ENCODE data around the gene CENPP.

CENPP gene

GRCh38 chr9:92405818-92406217, 80.1 kb downstream of the CENPP start:
- TF ChIP-seq GATA3 (IDR thresholded peaks at IDR 0.05; ENCODE audit: low read depth, low read length) = no peak

- TF ChIP-seq GATA3 (IDR thresholded peaks at IDR 0.05; ENCODE audit: low read depth, low read length) = no peak
- no peak for TF ChIP-seq GATA2 (IDR thresholded peaks at IDR 0.05; ENCODE audit: low read depth, low read length)
These were observed 80.7 kb downstream of the CENPP start for GRCh38 chr9:92406477-92406876.

DNA sequence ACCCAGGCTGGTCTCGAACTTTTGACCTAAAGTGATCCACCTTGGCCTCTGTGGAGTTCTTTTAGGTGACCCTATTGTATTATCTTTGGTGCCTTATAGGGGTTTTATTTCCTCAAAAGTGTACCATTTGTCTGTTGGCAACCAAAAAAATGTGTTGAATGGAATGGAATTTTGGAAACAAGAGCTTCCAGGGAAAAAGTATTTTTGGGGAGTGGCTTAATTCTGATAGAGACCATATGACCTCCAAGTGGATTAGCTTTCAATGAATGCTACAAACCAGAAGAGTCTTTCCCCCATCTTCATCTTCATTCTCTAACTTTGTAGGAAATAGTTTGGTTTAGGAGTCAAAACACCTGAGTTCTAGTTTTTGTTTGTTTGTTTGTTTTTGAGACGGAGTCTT, 82.1 kb downstream of the CENPP start:
- TF ChIP-seq GATA2 (IDR thresholded peaks at IDR 0.05; ENCODE audit: low read depth, low read length) (no peak), GATA3 (IDR thresholded peaks at IDR 0.05; ENCODE audit: low read depth, low read length) (no peak)

- no peak for TF ChIP-seq GATA2 (IDR thresholded peaks at IDR 0.05; ENCODE audit: low read depth, low read length)
- TF ChIP-seq GATA3 (IDR thresholded peaks at IDR 0.05; ENCODE audit: low read depth, low read length) = no peak
These were observed 83.2 kb downstream of the CENPP start for GRCh38 chr9:92408747-92409478.

DNA sequence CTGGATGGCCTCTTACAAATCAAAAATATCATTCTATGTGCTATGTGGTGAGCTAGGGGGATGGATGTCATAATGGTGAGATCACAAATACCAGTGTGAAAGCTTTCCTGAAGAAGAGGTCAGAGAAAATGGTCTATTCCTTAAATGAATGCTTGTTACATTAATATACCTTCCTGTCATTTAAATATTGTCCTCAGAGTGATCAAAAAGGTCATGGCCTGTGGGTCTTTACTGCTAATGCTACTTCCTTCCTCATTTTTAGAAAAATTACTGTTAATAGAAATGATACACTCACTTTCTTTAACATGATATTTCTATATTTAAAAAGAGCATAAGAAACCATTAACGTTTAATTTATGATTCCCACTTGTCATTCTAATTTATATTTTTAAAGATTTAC, 88.8 kb downstream of the CENPP start:
- TF ChIP-seq GATA2 (IDR thresholded peaks at IDR 0.05; ENCODE audit: low read depth, low read length) = no peak
- TF ChIP-seq GATA3 (IDR thresholded peaks at IDR 0.05; ENCODE audit: low read depth, low read length) = no peak

- TF ChIP-seq GATA2 (IDR thresholded peaks at IDR 0.05; ENCODE audit: low read depth, low read length) (no peak), GATA3 (IDR thresholded peaks at IDR 0.05; ENCODE audit: low read depth, low read length) (no peak)
These were observed 97.0 kb downstream of the CENPP start for GRCh38 chr9:92422611-92423338.

GRCh38 chr9:92423612-92424011, 97.9 kb downstream of the CENPP start:
- TF ChIP-seq GATA3 (IDR thresholded peaks at IDR 0.05; ENCODE audit: low read depth, low read length) (no peak), GATA2 (IDR thresholded peaks at IDR 0.05; ENCODE audit: low read depth, low read length) (no peak)

DNA sequence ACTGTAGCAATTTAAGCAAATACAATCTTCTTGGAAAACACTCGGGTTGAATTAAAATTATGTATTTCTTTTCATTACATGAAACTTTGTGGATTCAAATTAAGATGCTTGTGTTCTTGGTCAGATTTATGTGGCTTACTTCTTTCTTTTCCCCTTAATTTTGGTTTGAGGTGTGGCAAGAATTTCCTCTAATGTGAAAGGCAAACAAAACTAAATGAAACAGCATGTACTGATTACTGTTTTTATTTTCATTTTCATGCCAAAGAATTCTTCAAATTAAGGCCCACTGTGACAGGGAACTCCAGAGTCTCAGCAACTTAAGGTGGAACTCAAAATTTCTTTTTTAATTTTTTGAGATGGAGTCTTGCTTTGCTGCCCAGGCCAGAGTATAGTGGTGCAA, 98.6 kb downstream of the CENPP start, which contains the start of gene OMD:
OMD (minus strand) TSS at position 132 of the 400 bp plus-strand sequence. CDS start 6,913 bp downstream, outside the sequence.
- TF ChIP-seq GATA2 (IDR thresholded peaks at IDR 0.05; ENCODE audit: low read depth, low read length) (no peak), GATA3 (IDR thresholded peaks at IDR 0.05; ENCODE audit: low read depth, low read length) (no peak)

DNA sequence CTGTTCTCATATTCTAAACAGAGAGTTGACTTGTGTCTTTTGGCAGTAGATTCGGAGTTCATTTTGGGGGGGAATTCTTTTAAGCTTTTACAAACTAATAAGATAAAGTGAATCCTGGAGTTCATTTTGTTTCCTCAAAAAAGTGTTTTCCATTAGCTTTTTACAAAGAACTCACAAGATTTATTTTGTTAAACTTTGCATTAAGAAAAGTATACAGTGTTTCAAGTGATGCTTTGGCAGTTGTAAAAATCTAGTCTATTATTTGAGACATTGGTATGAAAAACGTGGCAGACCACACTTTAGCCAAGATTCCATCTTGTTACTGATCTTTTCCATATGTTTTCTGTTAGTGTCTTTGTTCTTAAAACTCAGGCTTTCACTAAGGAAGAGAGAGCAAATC, 99.7 kb downstream of the CENPP start:
- TF ChIP-seq GATA3 (IDR thresholded peaks at IDR 0.05; ENCODE audit: low read depth, low read length) = no peak
- TF ChIP-seq GATA2 (IDR thresholded peaks at IDR 0.05; ENCODE audit: low read depth, low read length) = no peak

- no peak for TF ChIP-seq GATA2 (IDR thresholded peaks at IDR 0.05; ENCODE audit: low read depth, low read length)
These were observed 100.9 kb downstream of the CENPP start for GRCh38 chr9:92426501-92427145.

GRCh38 chr9:92429836-92430235, 104.1 kb downstream of the CENPP start:
- TF ChIP-seq GATA3 (IDR thresholded peaks at IDR 0.05; ENCODE audit: low read depth, low read length) (no peak), GATA2 (IDR thresholded peaks at IDR 0.05; ENCODE audit: low read depth, low read length) (no peak)

- TF ChIP-seq GATA2 (IDR thresholded peaks at IDR 0.05; ENCODE audit: low read depth, low read length) (no peak), GATA3 (IDR thresholded peaks at IDR 0.05; ENCODE audit: low read depth, low read length) (no peak)
These were observed 106.6 kb downstream of the CENPP start for GRCh38 chr9:92432350-92432749.

- TF ChIP-seq GATA2 (IDR thresholded peaks at IDR 0.05; ENCODE audit: low read depth, low read length) (no peak), GATA3 (IDR thresholded peaks at IDR 0.05; ENCODE audit: low read depth, low read length) (no peak)
These were observed 107.3 kb downstream of the CENPP start for GRCh38 chr9:92432972-92433548.

DNA sequence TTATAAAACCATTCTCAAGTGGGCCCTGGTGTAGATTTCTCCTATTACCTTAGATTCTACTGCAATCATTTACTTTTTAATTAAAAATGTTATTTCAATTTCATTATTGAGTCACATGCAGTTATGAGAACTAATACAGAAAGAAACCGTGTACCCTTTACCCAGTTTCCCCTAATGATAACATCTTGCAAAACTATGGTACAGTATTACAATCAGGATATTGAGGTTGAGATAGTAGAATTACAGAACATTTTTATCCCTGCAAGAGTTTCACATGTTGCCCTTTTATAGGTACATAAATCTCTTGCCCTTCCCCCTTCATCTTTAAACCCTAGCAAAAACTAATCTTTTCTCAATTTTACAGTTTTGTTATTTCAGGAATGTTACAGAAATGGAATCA, 109.5 kb downstream of the CENPP start:
- no peak for TF ChIP-seq GATA2 (IDR thresholded peaks at IDR 0.05; ENCODE audit: low read depth, low read length)
- TF ChIP-seq GATA3 (IDR thresholded peaks at IDR 0.05; ENCODE audit: low read depth, low read length) = no peak

All from SH-SY5Y (cell line).